ENCODE results near the gene RELCH. TPM values are rescaled to one million over a fixed set of nuclear protein-coding genes. Genes with fewer than 3 reads are reported as not detected.

Gene RELCH
- total RNA-seq, 1 donor from 2014 or later, result 21.5 TPM

DNA sequence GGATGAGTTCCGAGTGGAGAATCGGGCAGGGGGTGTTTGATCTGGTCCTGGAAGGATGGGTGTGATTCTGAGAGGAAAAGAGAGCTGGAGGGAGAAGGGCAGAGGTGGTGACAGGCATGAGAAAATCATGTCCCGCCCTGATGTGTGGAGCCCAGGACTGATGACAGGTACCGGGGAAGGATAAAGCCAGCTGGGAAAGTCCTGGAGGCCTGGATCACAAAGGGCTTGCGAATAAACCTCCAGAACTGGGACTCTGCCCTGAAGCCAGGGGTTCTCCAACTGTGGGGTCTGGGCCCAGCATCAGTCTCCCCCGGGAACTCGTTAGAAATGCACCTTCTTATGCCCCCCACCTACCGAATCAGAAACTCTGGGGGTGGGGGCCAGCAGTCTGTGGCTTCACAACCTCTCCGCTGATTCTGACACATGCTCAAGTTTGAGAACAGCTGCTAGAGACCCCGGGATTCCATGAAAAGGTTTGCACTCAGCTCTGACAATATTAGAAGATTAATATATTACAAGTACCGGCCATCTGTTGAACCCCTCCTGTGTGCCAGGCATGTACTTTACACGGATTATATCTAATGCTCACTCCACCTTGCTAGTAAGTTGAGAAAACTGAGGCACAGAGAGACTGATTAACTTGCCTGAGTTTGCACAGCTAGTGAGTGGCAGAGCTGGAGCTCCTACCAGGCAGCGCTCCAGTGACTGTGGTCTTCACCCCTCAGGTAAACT lies 146.1 kb downstream of the RELCH start:
- Histone ChIP-seq H3K36me3 (ENCODE audit: control insufficient read depth, insufficient read depth, low read length) (no peaks in the 10 kb centered on the region), H3K4me3 (ENCODE audit: low read depth, low read length) (no peak overlapping the region), H3K27me3 (ENCODE audit: control insufficient read depth, insufficient read depth, low read length) (no peaks in the 10 kb centered on the region)
- no peak for DNase-seq (ENCODE audit: low read depth)
- no peak for TF ChIP-seq CTCF (IDR thresholded peaks at IDR 0.05; ENCODE audit: insufficient read depth, low read length, poor library complexity, severe bottlenecking)

GRCh38 chr18:62334120-62334519 lies 147.1 kb downstream of the RELCH start:
- no peak overlapping the region for H3K4me3 ChIP-seq (ENCODE audit: low read depth, low read length)
- H3K27me3 ChIP-seq (ENCODE audit: control insufficient read depth, insufficient read depth, low read length), result no peaks in the 10 kb centered on the region
- no peak for TF ChIP-seq CTCF (IDR thresholded peaks at IDR 0.05; ENCODE audit: insufficient read depth, low read length, poor library complexity, severe bottlenecking)
- no peaks in the 10 kb centered on the region for H3K36me3 ChIP-seq (ENCODE audit: control insufficient read depth, insufficient read depth, low read length)
- DNase-seq (ENCODE audit: low read depth), result no peak

DNA sequence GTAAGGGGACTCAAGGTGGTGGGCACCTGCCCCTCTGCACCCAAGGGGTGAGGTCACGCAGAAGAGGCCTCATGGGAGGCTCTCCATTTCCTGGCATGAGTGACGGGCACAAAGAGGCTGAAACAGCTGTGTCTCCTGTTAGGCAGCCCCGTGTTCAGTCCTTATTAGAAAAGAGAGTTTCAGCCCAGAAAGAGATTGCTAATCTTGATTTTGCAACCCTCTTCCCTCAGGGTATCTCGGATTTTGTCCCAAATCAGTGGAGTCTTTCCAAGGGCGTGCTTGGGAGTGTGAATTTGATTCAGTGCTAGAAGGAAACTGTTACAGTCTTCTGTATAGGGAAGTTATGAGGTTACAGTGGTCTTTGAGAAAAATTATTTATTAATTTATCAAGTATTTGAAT lies 148.4 kb downstream of the RELCH start:
- no peak for DNase-seq (ENCODE audit: low read depth)
- Histone ChIP-seq H3K27me3 (ENCODE audit: control insufficient read depth, insufficient read depth, low read length) (no peaks in the 10 kb centered on the region), H3K4me3 (ENCODE audit: low read depth, low read length) (no peak overlapping the region), H3K36me3 (ENCODE audit: control insufficient read depth, insufficient read depth, low read length) (no peaks in the 10 kb centered on the region)
- no peak for TF ChIP-seq CTCF (IDR thresholded peaks at IDR 0.05; ENCODE audit: insufficient read depth, low read length, poor library complexity, severe bottlenecking)

DNA sequence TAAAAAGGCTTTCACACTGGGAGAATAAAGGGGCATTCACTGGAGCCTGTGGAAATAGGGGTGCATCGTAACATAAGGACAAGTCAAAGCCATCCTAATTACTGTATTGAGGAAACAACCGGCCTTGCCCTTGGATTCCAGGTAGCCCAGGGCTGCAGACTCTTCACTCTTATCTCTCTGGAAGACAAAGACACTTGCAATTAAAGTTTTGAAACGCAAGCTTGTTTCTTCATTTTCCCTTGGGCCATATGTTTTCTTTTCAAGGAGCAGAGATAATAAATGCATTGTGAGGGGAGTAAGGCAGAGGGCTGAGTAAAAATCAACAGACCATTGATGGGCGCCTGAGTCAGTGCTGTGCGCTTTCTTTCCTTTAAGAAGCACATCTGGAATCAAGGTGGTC lies 149.6 kb downstream of the RELCH start:
- DNase-seq (ENCODE audit: low read depth), result no peak
- H3K36me3 ChIP-seq (ENCODE audit: control insufficient read depth, insufficient read depth, low read length), result no peaks in the 10 kb centered on the region
- H3K4me3 ChIP-seq (ENCODE audit: low read depth, low read length), result no peak overlapping the region
- no peaks in the 10 kb centered on the region for H3K27me3 ChIP-seq (ENCODE audit: control insufficient read depth, insufficient read depth, low read length)
- TF ChIP-seq CTCF (IDR thresholded peaks at IDR 0.05; ENCODE audit: insufficient read depth, low read length, poor library complexity, severe bottlenecking), result no peak

- no peak for TF ChIP-seq CTCF (IDR thresholded peaks at IDR 0.05; ENCODE audit: insufficient read depth, low read length, poor library complexity, severe bottlenecking)
- no peak for DNase-seq (ENCODE audit: low read depth)
- Histone ChIP-seq H3K4me3 (ENCODE audit: low read depth, low read length) (no peak overlapping the region), H3K36me3 (ENCODE audit: control insufficient read depth, insufficient read depth, low read length) (no peaks in the 10 kb centered on the region), H3K27me3 (ENCODE audit: control insufficient read depth, insufficient read depth, low read length) (no peaks in the 10 kb centered on the region)
Observed at GRCh38 chr18:62337336-62337735, 150.3 kb downstream of the RELCH start.
